Measurements from ENCODE around the gene SLC25A17.

DNA sequence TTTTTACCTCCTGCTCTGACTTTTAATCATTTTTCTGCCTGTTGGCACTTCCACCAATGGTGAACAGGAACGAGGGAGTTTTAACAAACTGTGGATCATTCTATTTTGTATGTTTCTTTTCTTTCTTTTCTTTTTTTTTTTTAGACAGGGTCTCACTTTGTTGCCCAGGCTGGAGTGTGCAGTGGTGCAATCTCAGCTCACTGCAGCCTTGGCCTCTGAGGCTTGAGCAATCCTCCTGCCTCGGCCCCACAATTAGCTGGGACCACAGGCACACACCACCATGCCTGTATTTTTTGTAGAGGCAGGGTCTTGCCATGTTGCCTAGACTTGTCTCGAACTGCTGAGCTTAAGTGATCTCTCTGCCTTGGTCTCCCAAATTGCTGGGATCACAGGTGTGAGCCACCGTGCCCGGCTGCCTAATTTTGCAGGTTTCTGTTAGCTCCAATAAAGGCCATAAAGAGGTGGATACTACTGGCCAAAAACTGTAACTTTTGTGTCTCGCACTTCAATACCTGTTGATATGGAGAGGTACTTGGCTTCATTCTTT is 59.8 kb downstream of the SLC25A17 start:
- TF ChIP-seq ZNF274 (IDR thresholded peaks at IDR 0.05; ENCODE audit: low read depth, low read length) (no peak), YY1 (IDR thresholded peaks at IDR 0.05; ENCODE audit: insufficient read depth, insufficient read length) (no peak)

Data from NT2/D1 (cell line).